BLaER1 treated with 17β-estradiol and CSF1 and Interleukin-3, amounts not matched to agents 10 nM and 100 nM (cell line): ENCODE data around the gene PSTPIP2.

ENCODE experiments used
- H3K27ac ChIP-seq, 11 experiments: shearing (Covaris generic); formaldehyde crosslinking; 2 replicates each; pipeline ENCODE4 v1.8.1; 2022
- H3K27me3 ChIP-seq, 11 experiments: shearing (Covaris generic); formaldehyde crosslinking; 2 replicates each; pipeline ENCODE4 v1.8.1; 2022
- H3K36me3 ChIP-seq, 11 experiments: shearing (Covaris generic); formaldehyde crosslinking; 2 replicates each; pipeline ENCODE4 v1.8.1; 2022
- H3K4me1 ChIP-seq, 10 experiments: shearing (Covaris generic); formaldehyde crosslinking; 2 replicates each; pipeline ENCODE4 v1.8.1; 2022
- H3K4me2 ChIP-seq, 11 experiments: shearing (Covaris generic); formaldehyde crosslinking; 2 replicates each; pipeline ENCODE4 v1.8.1; 2022
- H3K4me3 ChIP-seq, 10 experiments: shearing (Covaris generic); formaldehyde crosslinking; 2 replicates each; pipeline ENCODE4 v1.8.1; 2022
- H3K9ac ChIP-seq, 11 experiments: shearing (Covaris generic); formaldehyde crosslinking; 2 replicates each; pipeline ENCODE4 v1.8.1; 2022
- H3K9me3 ChIP-seq, 11 experiments: shearing (Covaris generic); formaldehyde crosslinking; replicated peaks in 1 of 11; 2 replicates each; pipeline ENCODE4 v1.8.1; 2022
- H4K20me1 ChIP-seq, 11 experiments: shearing (Covaris generic); formaldehyde crosslinking; 2 replicates each; pipeline ENCODE4 v1.8.1; 2022
- Cebpa-rat ChIP-seq, 11 experiments: shearing (Covaris generic); IDR thresholded peaks; 2 replicates each; pipeline ENCODE4 v1.8.1; 2022

The PSTPIP2 gene

DNA sequence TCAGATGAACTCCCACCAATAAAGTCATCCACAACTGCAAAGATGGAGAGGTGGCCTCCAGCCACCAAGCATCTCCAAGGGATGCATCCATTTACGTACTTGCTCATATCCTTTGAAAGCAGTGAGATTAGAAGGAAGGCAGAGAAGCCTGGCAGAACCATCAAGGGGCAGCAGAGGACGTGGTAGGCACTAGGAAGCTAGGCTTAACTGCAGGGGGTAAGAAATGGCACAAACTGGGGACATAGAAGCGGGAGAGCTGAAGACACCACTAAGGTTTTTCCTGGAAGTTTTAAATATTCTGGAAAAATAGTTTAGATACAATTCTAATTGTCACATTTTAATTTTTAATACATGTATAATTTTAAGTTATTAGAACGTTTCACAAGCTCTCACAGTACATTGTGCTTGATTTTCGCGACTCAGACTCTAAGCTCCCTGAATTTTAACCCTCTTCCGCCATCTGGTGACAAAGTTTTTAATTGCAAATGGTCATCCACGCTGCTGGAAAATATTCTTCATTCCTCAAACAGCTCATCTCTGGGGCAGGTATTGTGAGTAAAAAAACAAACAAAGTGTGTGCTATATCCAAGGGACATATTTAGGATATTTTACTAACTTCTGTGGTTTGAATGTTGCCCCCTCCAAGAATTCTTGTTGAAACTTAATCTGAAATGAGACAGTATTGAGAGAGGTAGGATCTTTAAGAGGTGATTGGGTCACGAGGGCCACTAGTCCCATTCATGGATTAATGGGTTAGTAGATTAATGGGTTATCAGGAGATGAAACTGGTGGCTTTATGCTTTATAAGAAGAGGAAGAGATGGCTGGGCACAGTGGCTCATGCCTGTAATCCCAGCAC is 1.6 kb upstream of the PSTPIP2 start:
- no peak overlapping the region for H3K27ac ChIP-seq
- no peak overlapping the region for H3K4me2 ChIP-seq
- no peak overlapping the region for H3K9ac ChIP-seq
- TF ChIP-seq Cebpa-rat (IDR thresholded peaks at IDR 0.05): no peak
- peaks cover 14 to 29% (median 22%) of the 10 kb centered on the region in 11 experiments for H3K36me3 ChIP-seq
- peaks cover 27 to 38% (median 36%) of the 10 kb centered on the region in 11 experiments for H3K27me3 ChIP-seq
- peaks cover 11 to 59% (median 42%) of the 10 kb centered on the region in 11 experiments; a peak in 20 of 22 replicates for H4K20me1 ChIP-seq
- H3K4me3 ChIP-seq: no peak overlapping the region
- peaks cover 0 to 30% (median 20%) of the 10 kb centered on the region in 10 experiments; a peak in 17 of 20 replicates for H3K4me1 ChIP-seq
- H3K9me3 ChIP-seq: no peaks in the 10 kb centered on the region

GRCh38 chr18:46072959-46073358 is 899 bp upstream of the PSTPIP2 start:
- H3K36me3 ChIP-seq: peaks cover 7 to 21% (median 14%) of the 10 kb centered on the region in 11 experiments; a peak in 20 of 22 replicates
- 0 out of 20 replicates have a peak overlapping the region, but pooled peaks of 1 of the 10 experiments have one; percentile 61 for H3K4me3 ChIP-seq
- H3K4me2 ChIP-seq: peak overlapping the region in 1 of 11 experiments; percentile 91; a peak in 1 of 22 replicates
- TF ChIP-seq Cebpa-rat (IDR thresholded peaks at IDR 0.05): no peak
- H3K27ac ChIP-seq: no peak overlapping the region
- H3K9ac ChIP-seq: no peak overlapping the region
- H3K27me3 ChIP-seq: peaks cover 27 to 38% (median 36%) of the 10 kb centered on the region in 11 experiments
- no peaks in the 10 kb centered on the region for H3K9me3 ChIP-seq
- H4K20me1 ChIP-seq: peaks cover 11 to 58% (median 40%) of the 10 kb centered on the region in 11 experiments; a peak in 20 of 22 replicates
- H3K4me1 ChIP-seq: peaks cover 0 to 32% (median 20%) of the 10 kb centered on the region in 10 experiments; a peak in 17 of 20 replicates

GRCh38 chr18:46072376-46072867 is 362 bp upstream of the PSTPIP2 start:
- H3K9ac ChIP-seq: peak overlapping the region in 6 of 11 experiments; percentile 63 to 79 (median 68); a peak in 8 of 22 replicates

DNA sequence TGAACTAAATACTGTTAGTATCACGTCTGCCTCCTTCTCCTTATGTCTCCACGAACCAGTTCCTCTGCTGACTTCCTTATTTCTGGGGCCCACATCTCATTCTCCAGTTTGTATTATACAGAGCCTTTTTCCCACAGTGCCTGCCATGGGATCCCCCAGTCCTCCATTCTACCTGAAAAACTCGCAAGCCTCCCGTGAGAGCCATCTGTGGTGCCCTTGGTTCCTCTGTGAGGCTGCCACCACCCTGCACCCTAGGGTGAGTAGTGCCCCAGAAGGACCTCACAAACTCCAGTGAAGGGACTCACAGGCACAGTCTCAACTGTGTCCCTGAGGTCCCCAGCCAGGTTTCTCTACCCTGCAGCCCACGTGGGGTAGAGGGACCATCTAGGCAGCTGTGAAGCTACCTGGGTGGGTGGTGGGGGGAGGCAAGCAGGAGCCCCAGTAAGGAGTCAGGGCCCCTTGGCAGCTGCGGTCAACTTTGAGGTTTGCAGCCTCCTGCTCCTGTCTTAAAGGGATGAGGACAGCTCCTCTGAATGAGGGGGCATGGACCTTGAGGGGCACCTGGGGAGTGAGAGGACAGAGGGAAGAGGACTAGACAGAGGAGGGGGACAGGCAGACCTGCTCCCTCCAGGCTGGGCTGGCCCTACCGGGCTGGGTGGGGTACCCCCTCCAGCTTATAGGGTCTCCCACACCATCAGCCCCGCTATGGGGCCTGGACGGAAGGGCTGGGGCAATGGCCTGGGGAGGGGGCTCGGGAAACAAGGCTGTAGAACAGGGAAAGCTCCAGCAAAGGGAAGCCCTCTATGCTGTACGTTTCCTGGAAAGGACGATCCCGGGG is 1.0 kb downstream of the PSTPIP2 start:
- peak overlapping the region in 9 of 11 experiments; percentile 47 to 79 (median 67); a peak in 14 of 22 replicates for H3K9ac ChIP-seq
- no peak for TF ChIP-seq Cebpa-rat (IDR thresholded peaks at IDR 0.05)
- H3K4me3 ChIP-seq: peak overlapping the region; percentile 57 to 72 (median 61); a peak in 17 of 20 replicates
- H3K4me2 ChIP-seq: peak overlapping the region; percentile 82 to 96 (median 89)
- peaks cover 27 to 38% (median 36%) of the 10 kb centered on the region in 11 experiments for H3K27me3 ChIP-seq
- H3K9me3 ChIP-seq: no peaks in the 10 kb centered on the region; a peak in 1 of 22 replicates
- peaks cover 11 to 46% (median 34%) of the 10 kb centered on the region in 11 experiments; a peak in 20 of 22 replicates for H4K20me1 ChIP-seq
- H3K4me1 ChIP-seq: peaks cover 0 to 32% (median 20%) of the 10 kb centered on the region in 10 experiments; a peak in 17 of 20 replicates
- no peak overlapping the region for H3K27ac ChIP-seq
- H3K36me3 ChIP-seq: peaks cover 0 to 9% (median 0%) of the 10 kb centered on the region in 11 experiments; a peak in 4 of 22 replicates

More at GRCh38 chr18:46072376-46072867, 362 bp upstream of the PSTPIP2 start:
- no peak for TF ChIP-seq Cebpa-rat (IDR thresholded peaks at IDR 0.05)
- Histone ChIP-seq H3K36me3 (peaks cover 1 to 16% (median 9%) of the 10 kb centered on the region in 11 experiments; a peak in 19 of 22 replicates), H3K27me3 (peaks cover 27 to 38% (median 36%) of the 10 kb centered on the region in 11 experiments), H3K27ac (no peak overlapping the region), H3K4me3 (peak overlapping the region; percentile 57 to 72 (median 61)), H3K4me2 (peak overlapping the region; percentile 82 to 96 (median 89)), H3K4me1 (peaks cover 0 to 32% (median 20%) of the 10 kb centered on the region in 10 experiments; a peak in 17 of 20 replicates), H3K9me3 (no peaks in the 10 kb centered on the region), H4K20me1 (peaks cover 11 to 53% (median 35%) of the 10 kb centered on the region in 11 experiments; a peak in 20 of 22 replicates)

- TF ChIP-seq Cebpa-rat (IDR thresholded peaks at IDR 0.05): no peak
- H3K9me3 ChIP-seq: no peaks in the 10 kb centered on the region; a peak in 1 of 22 replicates
- H3K9ac ChIP-seq: no peak overlapping the region
- peak overlapping the region in 4 of 11 experiments; percentile 88 to 96 (median 90); a peak in 6 of 22 replicates for H3K4me2 ChIP-seq
- H3K27ac ChIP-seq: no peak overlapping the region
- peaks cover 11 to 45% (median 34%) of the 10 kb centered on the region in 11 experiments; a peak in 20 of 22 replicates for H4K20me1 ChIP-seq
- peaks cover 0 to 6% (median 0%) of the 10 kb centered on the region in 11 experiments; a peak in 4 of 22 replicates for H3K36me3 ChIP-seq
- H3K27me3 ChIP-seq: peaks cover 27 to 38% (median 36%) of the 10 kb centered on the region in 11 experiments
- no peak overlapping the region for H3K4me3 ChIP-seq
- peaks cover 0 to 32% (median 20%) of the 10 kb centered on the region in 10 experiments; a peak in 17 of 20 replicates for H3K4me1 ChIP-seq
Observed at GRCh38 chr18:46070232-46070631, 1.8 kb downstream of the PSTPIP2 start.

- peaks cover 11 to 42% (median 34%) of the 10 kb centered on the region in 11 experiments; a peak in 20 of 22 replicates for H4K20me1 ChIP-seq
- H3K4me2 ChIP-seq: no peak overlapping the region
- no peak overlapping the region for H3K4me3 ChIP-seq
- TF ChIP-seq Cebpa-rat (IDR thresholded peaks at IDR 0.05): no peak
- H3K27ac ChIP-seq: no peak overlapping the region
- peaks cover 27 to 38% (median 36%) of the 10 kb centered on the region in 11 experiments for H3K27me3 ChIP-seq
- H3K36me3 ChIP-seq: peaks cover 0 to 5% (median 0%) of the 10 kb centered on the region in 11 experiments; a peak in 2 of 22 replicates
- peaks cover 0 to 32% (median 20%) of the 10 kb centered on the region in 10 experiments; a peak in 17 of 20 replicates for H3K4me1 ChIP-seq
- H3K9ac ChIP-seq: no peak overlapping the region
- no peaks in the 10 kb centered on the region; a peak in 1 of 22 replicates for H3K9me3 ChIP-seq
Observed at GRCh38 chr18:46069524-46069923, 2.5 kb downstream of the PSTPIP2 start.

GRCh38 chr18:46068763-46069162 is 3.3 kb downstream of the PSTPIP2 start:
- H3K4me1 ChIP-seq: peaks cover 0 to 32% (median 20%) of the 10 kb centered on the region in 10 experiments; a peak in 17 of 20 replicates
- H4K20me1 ChIP-seq: peaks cover 11 to 34% (median 28%) of the 10 kb centered on the region in 11 experiments; a peak in 20 of 22 replicates
- no peak overlapping the region for H3K4me3 ChIP-seq
- H3K36me3 ChIP-seq: peaks cover 0 to 5% (median 0%) of the 10 kb centered on the region in 11 experiments; a peak in 2 of 22 replicates
- no peaks in the 10 kb centered on the region; a peak in 1 of 22 replicates for H3K9me3 ChIP-seq
- peaks cover 27 to 38% (median 36%) of the 10 kb centered on the region in 11 experiments for H3K27me3 ChIP-seq
- no peak for TF ChIP-seq Cebpa-rat (IDR thresholded peaks at IDR 0.05)
- H3K9ac ChIP-seq: no peak overlapping the region
- peak overlapping the region in 1 of 11 experiments; percentile 29; a peak in 1 of 22 replicates for H3K4me2 ChIP-seq
- no peak overlapping the region for H3K27ac ChIP-seq
